NCI-H526 treated with DMSO at 0.1 percent for 48 hours (cell line): Measurements from ENCODE around the gene RSPH10B2.
"Not testable (repeated sequence)": the region's sequence is repeated elsewhere in the genome, so short reads cannot be mapped to it uniquely, and the experiment has no call there.

Experiments
- DNase-seq: peaks from one replicate; lab custom pipeline; 2025; lab: John Stamatoyannopoulos, UW

Gene RSPH10B2

DNA sequence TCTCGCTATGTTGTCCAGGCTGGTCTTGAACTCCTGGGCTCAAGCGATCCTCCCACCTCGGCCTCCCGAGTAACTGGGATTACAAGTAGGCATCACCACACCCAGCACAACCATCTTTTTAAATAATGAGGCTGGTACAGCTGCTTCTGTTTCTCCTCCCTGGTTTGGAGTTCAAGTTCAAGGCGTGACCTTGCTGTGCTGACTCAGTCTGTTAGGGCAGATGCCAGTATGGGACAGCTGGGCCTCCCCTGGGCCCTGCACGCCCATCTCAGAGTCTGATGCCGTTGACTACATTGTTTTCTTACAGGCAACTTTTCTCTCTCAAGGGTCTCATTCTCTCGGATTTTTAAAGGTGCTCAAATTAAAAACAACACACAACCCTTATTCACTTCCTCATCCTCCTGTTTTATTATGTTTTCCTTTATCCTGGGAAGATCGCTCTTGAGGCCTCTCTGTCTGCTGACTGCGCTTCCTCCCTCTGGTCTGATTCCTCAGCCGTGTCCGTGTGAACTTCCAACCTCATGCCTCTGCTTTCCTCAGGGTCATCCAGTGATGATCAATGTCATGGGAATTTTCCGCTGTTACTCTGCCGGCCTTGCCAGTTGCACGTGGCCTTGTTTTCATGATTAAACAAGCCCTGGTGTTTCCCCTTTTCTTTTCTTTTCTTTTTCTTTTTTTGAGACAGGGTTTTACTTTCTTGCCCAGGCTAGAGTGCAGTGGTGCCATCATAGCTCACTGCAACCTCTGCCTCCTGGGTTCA, 38.4 kb downstream of the RSPH10B2 start:
- not testable (repeated sequence) for DNase-seq

- DNase-seq, result not testable (repeated sequence)
Observed at GRCh38 chr7:6794276-6794675, 40.4 kb downstream of the RSPH10B2 start.

DNA sequence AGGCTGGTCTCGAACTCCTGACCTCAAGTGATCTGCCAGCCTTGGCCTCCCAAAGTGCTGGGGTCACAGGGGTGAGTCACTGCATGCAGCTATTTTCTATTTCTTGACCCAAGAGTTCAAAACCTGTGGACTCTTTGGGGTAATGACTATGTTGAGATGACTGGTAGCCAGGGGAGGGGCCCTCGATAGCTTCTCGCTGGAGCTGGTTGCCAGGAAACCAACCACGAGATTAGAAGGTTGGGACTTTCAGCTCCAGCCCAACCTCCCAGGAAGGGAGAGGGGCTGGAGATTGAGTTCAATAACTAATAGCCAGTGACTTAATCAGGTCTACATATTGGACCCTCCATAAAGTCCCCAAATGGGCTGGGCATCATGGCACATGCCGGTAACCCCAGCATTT, 43.3 kb downstream of the RSPH10B2 start:
- not testable (repeated sequence) for DNase-seq

DNA sequence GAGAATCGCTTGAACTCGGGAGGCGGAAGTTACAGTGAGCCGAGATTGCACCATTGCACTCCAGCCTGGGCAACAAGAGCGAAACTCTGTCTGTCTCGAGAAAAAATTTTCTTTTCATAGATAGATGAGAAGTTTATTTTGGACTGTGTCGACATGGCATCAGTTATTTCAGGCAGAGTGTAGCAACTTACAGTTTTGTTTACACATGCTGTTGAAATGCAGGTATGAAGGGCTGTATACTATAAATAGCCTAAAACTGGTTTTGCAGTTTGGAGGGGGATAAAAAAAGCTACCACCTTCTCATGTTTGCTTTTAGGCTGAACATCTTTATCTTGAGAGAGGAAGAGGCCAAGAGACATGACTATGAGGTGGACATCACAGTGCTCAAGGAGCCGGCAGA, 44.1 kb downstream of the RSPH10B2 start:
- DNase-seq, result not testable (repeated sequence)

DNA sequence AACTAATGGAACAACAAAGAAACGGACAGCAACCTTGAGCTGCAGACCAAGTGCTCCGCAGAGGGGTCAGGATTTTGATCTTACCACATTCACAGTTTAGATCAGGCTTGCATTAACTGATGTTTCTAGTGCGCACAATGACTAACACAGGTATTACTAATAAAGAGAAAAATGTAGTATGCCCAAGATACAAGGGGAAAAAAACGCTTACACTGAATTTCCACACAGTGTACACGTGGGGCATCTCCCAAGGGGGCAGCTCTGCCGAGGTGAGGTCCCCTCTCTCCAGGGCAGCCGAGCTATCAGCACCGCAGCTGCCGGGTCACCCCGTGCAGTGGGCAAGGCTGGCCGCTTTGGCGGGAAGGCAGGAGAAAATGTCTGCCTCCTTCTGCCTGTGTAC, 46.0 kb downstream of the RSPH10B2 start:
- DNase-seq, result not testable (repeated sequence)

DNA sequence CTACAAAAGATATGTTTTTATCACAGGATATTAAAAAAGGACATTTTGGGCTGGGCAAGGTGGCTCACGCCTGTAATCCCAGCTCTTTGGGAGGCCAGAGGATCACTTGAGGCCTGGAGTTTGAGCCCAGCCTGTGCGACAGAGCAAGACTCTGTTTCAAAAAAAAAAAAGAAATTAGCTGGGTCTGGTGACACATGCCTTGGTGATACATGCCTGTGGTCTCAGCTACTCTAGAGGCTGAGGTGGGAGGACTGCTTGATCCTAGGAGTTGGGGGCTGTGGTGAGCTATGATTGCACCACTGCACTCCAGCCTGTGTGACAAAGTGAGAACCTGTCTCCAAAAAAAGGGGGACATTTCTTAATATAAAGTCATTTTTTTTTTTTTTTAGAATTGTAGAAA, 46.4 kb downstream of the RSPH10B2 start:
- DNase-seq, result not testable (repeated sequence)

- not testable (repeated sequence) for DNase-seq
Observed at GRCh38 chr7:6807393-6807918, 53.6 kb downstream of the RSPH10B2 start.

DNA sequence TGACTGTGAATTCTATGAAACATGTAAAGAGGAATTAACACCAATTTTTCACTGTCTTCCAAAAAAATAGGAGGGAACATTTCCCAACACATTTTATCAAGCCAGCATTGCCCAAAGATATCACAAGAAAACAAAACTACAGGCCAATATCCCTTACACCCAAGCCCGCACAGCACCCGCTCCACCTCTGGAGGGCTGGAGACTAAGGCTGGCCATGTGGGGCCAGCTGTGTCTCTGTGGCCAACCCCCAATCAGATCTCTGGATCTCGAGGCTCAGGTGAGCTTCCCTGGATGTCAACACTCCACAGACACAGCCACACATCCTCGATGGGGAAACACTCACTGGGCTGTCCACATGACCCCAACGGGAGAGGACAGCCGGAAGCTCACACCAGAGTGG, 54.1 kb downstream of the RSPH10B2 start:
- not testable (repeated sequence) for DNase-seq

- not testable (repeated sequence) for DNase-seq
Observed at GRCh38 chr7:6813011-6813410, 59.1 kb downstream of the RSPH10B2 start.

DNA sequence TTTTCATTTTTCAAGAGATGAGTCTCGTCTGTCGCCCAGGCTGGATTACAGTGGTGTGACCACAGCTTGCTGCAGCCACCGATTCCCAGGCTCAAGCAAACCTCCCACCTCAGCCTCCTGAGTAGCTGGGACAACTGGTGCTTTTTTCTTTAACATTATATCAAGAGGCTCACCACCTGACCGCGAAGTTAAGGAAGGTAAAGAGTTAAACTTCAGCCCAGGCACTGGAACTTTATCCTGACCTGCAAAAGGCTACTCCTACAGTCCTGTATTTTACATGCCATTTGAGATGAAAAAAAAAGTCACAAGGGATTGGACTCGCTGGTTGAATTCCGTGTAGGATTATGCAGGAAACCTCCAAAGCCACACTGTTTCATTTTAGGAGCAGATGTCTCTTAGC, 61.6 kb downstream of the RSPH10B2 start:
- DNase-seq, result not testable (repeated sequence)

DNA sequence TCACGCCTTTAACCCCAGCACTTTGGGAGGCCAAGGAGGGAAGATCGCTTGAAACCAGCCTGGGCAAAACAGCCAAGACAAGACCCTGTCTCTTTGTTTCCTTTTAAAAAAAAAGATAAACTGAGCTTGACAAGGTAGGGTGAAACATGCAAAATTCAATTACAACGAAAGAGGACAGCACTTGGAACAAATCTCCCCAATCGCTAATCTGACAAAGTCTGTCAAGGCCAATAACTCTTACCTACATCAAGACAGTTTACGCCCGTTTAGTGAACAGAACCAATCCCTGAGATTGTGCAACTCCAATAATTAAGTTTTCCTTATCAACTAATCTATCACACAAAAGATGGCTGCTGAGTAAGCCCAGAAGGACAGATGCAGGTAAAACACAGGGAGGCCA, 67.7 kb downstream of the RSPH10B2 start:
- DNase-seq, result not testable (repeated sequence)

DNA sequence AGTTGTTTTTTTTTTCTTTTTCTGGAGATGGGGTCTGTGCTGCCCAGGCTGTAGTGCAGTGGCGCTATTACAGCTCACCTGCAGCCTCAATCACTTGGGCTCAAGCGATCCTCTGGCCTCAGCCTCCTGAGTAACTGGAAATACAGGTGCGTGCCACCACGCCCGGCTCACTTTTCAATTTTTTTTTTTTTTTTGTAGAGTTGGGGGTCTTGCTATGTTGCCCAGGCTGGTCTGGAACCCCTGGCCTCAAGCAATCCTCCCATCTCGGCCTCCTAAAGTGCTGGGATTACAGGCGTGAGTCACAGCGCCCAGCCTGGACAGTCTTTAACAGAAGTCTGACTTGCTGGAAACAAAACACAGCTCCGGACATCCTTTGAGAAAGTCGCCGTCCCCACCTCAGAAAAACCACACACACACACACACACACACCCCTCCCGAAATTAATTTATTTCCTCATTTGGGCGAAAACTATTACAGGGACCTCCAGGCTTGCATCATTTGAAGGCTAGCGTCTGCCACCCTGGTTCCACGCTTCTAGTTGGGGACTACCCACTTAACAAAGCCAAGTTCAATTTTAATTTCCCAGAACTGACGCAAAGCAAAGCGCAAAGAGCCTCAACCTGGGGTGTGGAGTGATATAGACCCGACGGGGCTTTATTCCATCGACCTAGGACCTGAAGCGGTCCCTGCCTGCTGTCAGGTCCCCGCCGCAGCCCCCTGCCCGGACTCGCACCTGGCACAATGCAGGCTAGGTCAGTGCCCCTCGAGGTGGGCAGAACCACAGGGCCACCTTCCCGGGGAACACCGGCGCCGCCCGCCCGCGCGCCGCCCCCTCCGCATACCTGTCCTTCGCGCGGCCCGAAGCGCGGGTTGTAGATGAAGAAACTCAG, 71.6 kb downstream of the RSPH10B2 start:
- not testable (repeated sequence) for DNase-seq

DNA sequence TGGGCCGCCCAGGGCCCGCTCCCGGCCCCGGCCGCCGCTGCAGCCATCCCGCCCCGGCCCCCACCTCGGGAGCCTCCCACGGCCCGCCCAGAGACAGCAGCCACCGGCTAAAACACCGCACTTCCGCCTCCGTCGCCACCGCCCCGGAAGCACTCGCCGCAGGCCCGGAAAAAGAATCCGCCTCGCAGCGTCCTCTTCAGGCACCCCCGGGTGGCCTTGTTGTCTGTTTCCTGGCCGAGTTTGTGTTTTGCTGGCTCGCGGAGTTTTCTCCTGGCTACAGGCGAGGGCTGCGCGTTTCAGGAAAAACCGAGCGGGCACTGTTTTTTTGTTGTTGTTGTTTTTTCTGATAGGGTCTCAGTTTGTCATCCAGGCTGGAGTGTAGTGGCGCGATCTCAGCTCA, 72.2 kb downstream of the RSPH10B2 start, which contains the start of gene CCZ1B:
Gene CCZ1B (minus strand): TSS at position 125 of the 400 bp plus-strand sequence. CDS start 78 bp downstream, at position 47.
- DNase-seq, result peak; percentile 22

- DNase-seq, result not testable (repeated sequence)
Observed at GRCh38 chr7:6827180-6827579, 73.3 kb downstream of the RSPH10B2 start.

GRCh38 chr7:6829616-6830015, 75.7 kb downstream of the RSPH10B2 start:
- not testable (repeated sequence) for DNase-seq

DNA sequence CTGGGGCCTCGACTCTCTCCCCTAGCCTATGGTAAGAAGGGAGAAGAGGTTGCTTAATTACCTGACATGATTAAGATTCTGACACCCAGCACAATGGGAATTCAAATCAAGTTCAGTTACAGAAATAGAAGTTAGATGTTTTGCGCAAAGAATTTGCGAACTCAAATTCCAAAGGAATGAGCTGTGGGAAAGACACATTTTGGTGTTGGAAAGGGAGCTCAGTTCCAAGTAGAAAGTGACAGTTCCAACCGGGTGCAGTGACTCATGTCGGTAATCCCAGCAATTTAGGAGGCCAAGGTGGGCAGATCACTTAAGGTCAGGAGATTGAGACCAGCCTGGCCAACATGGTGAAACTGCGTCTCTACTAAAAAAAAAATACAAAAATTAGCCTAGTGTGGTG, 76.1 kb downstream of the RSPH10B2 start:
- DNase-seq, result not testable (repeated sequence)

DNA sequence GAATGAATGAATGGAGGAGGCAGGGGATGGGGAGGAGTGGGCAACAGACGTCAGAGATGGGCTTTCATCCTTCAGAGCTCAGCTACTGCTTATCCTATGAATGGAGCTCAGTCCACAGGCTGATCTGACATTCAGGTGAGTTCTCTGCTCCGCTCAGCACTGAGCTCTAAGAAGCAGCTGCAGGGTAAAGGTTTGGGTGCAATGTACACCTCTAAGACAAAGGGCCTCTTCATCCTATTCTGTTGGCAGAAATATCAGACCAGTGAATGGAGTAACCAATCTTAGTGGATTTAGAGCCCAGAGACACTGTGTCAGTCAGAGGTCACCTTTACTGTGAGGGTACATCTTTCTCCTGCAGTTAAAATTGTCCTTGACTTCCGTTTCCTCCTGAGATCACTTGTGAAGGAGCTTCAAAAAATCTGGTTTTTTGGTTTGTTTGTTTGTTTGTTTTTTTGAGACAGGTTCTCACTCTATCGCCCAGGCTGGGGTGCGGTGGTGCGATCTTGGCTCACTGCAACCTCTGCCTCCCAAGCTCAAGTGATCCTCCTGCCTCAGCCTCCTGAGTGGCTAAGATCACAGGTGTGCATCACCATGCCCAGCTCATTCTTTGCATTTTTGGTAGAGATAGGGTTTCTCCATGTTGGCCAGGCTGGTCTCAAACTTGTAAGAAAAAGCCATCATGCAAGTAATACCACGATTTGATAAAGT, 77.3 kb downstream of the RSPH10B2 start:
- DNase-seq, result no peak

- no peak for DNase-seq
Observed at GRCh38 chr7:6833636-6834035, 79.7 kb downstream of the RSPH10B2 start.

GRCh38 chr7:6835521-6835920, 81.6 kb downstream of the RSPH10B2 start:
- DNase-seq, result not testable (repeated sequence)

GRCh38 chr7:6837081-6837480, 83.2 kb downstream of the RSPH10B2 start:
- not testable (repeated sequence) for DNase-seq

DNA sequence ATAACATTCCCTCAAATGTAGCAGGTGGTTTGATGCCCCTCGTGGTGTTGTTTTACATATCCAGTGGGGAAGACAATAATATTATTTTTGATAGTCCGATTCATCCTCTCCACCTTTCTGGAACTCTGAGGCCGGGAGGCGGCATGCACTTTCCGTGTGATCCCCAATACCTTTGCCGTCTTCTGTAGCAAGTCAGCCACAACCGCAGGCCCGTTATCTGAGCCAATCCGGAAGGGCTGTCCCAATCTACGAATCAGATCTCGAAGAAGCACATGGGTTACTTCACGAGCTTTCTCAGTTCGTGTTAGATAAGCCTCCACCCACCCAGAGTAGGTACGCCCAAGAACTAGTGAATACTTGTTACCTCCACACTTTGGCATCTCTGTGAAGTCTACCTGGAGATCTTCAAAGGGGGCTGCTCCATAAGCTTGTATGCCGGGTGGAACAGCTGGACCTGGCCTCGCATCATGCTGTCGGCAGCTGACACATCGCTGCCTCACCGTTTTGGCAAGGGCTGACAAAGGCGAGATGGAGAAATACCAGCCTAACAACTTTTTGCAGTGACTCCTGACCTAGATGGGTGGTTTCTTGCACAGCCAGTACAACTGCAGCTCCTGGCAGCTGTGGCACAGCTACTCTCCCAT, 88.5 kb downstream of the RSPH10B2 start:
- DNase-seq, result not testable (repeated sequence)
